Suprapubic skin (tissue), 4 donors: ENCODE data around the gene EXD3. TPM values are rescaled to one million over a fixed set of nuclear protein-coding genes. Genes with fewer than 3 reads are reported as not detected.

Experiments
- DNase-seq, 2 donors: peaks; one replicate each; pipeline ENCODE4 v3.0.0-alpha.2; 2019; ENCODE audit warnings: low spot score in 2 of 2
- H3K27ac ChIP-seq: fragments of 200-600 bp; sonication (generic); one replicate; pipeline ENCODE4 v1.5.1; 2019
- H3K27me3 ChIP-seq: fragments of 200-600 bp; sonication (generic); one replicate; pipeline ENCODE4 v1.5.1; 2019
- H3K36me3 ChIP-seq: fragments of 200-600 bp; sonication (generic); one replicate; pipeline ENCODE4 v1.5.1; 2019
- H3K4me1 ChIP-seq: fragments of 200-600 bp; sonication (generic); one replicate; pipeline ENCODE4 v1.5.1; 2019
- H3K4me3 ChIP-seq: fragments of 200-600 bp; sonication (generic); one replicate; pipeline ENCODE4 v1.5.1; 2019; ENCODE audit warnings: mild to moderate bottlenecking
- H3K9me3 ChIP-seq: fragments of 200-600 bp; sonication (generic); one replicate; pipeline ENCODE4 v1.5.1; 2019
- CTCF ChIP-seq, 2 donors: fragments of 200-600 bp in 1 of 2; fragments of 450-650 bp in 1 of 2; sonication (generic) in 1 of 2; IDR thresholded peaks; one replicate each; pipeline ENCODE4 v1.5.1; 2016 to 2019; ENCODE audit warnings: antibody characterized with exemption in 2 of 2, mild to moderate bottlenecking in 1 of 2, moderate library complexity in 1 of 2
- EP300 ChIP-seq: sonication (generic); formaldehyde crosslinking; IDR thresholded peaks from one replicate; pipeline ENCODE4 v1.6.1; 2017; ENCODE audit warnings: antibody characterized with exemption
- POLR2A ChIP-seq, 2 donors: fragments of 450-650 bp; IDR thresholded peaks; one replicate each; pipeline ENCODE4 v1.6.1; 2017; ENCODE audit warnings: antibody characterized with exemption in 2 of 2, mild to moderate bottlenecking in 2 of 2, moderate library complexity in 2 of 2
- POLR2AphosphoS5 ChIP-seq, 3 donors: sonication (generic); formaldehyde crosslinking; IDR thresholded peaks; one replicate each; pipeline ENCODE4 v1.6.1; 2017; ENCODE audit warnings: antibody characterized with exemption in 3 of 3
- WGBS: methylation state at CpG from one replicate; pipeline ENCODE4 v1.1.5; 2018; 5-methylcytosine and 5-hydroxymethylcytosine counted together
- total RNA-seq, 4 donors: library from RNA; depleted of rRNA; stranded (reverse); fragments of >200 nt; gene quantifications; one replicate each; pipeline ENCODE4 v1.1.0, GENCODE V29; 2016

The EXD3 gene
- total RNA-seq, 4 donors from 2014 or later = 7.3 to 54.0 (median 16.4) TPM

DNA sequence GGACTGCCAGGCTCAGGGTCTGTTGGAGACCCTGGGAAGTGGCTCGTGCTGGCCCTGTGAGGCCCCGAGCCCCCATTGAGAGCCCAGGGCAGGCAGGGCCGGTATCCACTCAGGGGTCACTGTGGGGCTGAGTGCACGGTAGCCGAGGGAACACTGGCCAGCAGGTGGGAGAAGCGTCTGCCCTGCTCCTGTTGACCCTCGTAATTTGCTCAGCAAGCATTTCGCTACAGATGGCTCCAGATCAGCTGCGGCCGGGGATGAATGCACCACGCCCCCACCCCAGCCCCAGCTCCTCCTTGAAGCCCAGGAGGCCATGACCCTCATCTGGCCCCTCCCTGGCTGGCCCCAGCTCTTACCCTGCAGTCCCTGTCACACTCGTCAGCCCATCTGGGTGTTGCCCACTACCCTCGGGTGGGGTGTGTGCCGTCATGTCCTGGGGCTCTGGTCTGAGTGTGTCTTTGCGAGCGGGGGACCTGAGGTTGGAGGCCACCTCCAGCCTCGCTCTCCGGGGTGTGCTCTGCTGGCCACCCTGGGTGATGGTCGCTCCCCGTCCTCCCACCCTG is 114.8 kb downstream of the EXD3 start:
- no peak for TF ChIP-seq EP300
- no peak for TF ChIP-seq POLR2AphosphoS5 (IDR thresholded peaks at IDR 0.05)
- H3K27me3 ChIP-seq = peaks cover 9% of the 10 kb centered on the region
- WGBS = 91% methylated on average over 7 of the region's 20 CpGs

DNA sequence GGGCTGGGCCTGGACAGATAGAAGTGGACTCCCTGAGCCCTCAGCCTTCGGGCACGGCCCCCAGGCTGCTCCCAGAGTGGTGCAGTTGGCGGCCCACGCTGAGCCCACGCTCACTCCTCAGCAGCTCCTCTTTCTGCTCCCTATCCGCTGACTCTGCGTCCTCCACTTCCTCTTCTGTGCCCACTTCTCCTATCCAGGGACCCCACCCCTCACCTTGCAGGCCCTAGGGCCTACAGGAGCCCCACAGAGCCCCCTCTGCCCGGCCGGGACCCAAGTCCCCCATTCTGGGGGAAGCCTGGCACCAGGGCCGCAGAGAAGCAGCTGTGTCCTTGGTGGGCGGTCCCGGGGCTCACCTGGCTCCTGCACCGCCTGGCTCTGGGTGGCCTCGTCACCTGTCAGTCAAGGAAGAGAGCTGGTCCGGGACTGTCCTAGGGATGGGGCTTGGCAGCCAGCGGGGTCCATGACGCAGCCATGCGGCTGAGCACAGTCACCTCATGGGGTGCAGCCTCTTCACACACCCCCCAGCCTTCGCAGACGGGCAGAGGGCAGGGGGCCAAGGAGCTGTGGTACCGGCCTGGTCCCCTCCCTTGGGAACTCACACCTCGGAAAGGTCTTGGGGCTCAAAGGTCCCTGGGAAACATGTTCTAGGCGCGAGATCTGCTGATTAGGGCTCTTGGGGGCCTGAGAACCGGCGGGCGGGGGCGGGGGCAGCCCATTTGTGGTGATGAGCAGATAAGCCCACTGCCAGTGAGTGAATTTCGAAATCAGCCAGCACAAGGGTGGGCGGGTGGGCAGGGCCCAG is 115.5 kb downstream of the EXD3 start:
- 39% methylated on average over 5 of the region's 30 CpGs for WGBS
- TF ChIP-seq EP300 = no peak
- no peak for TF ChIP-seq POLR2AphosphoS5 (IDR thresholded peaks at IDR 0.05)
- Histone ChIP-seq H3K36me3 (no peaks in the 10 kb centered on the region), H3K27ac (no peak overlapping the region), H3K27me3 (peaks cover 9% of the 10 kb centered on the region), H3K9me3 (no peaks in the 10 kb centered on the region), H3K4me3 (peak overlapping the region; percentile 30), H3K4me1 (peaks cover 86% of the 10 kb centered on the region)
- DNase-seq = peak; percentile 69 to 78

More for the DNA sequence above, 114.8 kb downstream of the EXD3 start:
- Histone ChIP-seq H3K9me3 (no peaks in the 10 kb centered on the region), H3K4me3 (no peak overlapping the region), H3K27ac (no peak overlapping the region), H3K36me3 (no peaks in the 10 kb centered on the region), H3K4me1 (peaks cover 86% of the 10 kb centered on the region)
- no peak for DNase-seq

DNA sequence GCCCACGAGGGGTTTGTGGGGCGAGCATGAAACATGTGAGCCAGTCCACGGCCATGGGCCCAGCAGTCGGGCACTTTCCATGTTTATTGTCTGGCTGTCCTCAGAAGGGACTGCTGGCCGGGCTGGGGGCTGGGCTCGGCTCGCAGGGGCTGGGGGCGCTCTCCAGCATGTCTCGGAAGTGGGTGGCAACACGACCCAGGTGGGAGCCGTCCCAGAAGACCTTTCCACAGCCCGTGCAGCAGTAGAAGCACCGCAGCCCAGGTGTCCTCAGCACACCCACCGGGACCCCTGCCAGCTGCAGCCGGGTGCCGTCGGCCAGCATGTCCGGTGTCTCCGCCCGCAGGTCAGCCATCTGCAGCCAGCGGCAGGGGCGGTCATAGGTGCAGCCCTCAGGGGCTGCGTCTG is 116.1 kb downstream of the EXD3 start:
- H3K36me3 ChIP-seq = no peaks in the 10 kb centered on the region
- H3K4me1 ChIP-seq = peaks cover 81% of the 10 kb centered on the region
- H3K27me3 ChIP-seq = peaks cover 9% of the 10 kb centered on the region
- peak overlapping the region; percentile 30 for H3K4me3 ChIP-seq
- TF ChIP-seq CTCF (IDR thresholded peaks at IDR 0.05) (no peak), POLR2AphosphoS5 (IDR thresholded peaks at IDR 0.05) (no peak), EP300 (no peak), POLR2A (IDR thresholded peaks at IDR 0.05) (no peak)
- 30% methylated on average over 10 of the region's 23 CpGs for WGBS
- H3K27ac ChIP-seq = no peak overlapping the region
- DNase-seq = peak; percentile 75 to 79
- no peaks in the 10 kb centered on the region for H3K9me3 ChIP-seq

- Histone ChIP-seq H3K4me1 (peaks cover 79% of the 10 kb centered on the region), H3K4me3 (peak overlapping the region; percentile 30), H3K9me3 (no peaks in the 10 kb centered on the region), H3K36me3 (no peaks in the 10 kb centered on the region), H3K27me3 (peaks cover 11% of the 10 kb centered on the region), H3K27ac (peak overlapping the region; percentile 86)
- peak; percentile 69 to 75 for DNase-seq
- 25% methylated on average over 16 of the region's 30 CpGs for WGBS
- no peak for TF ChIP-seq CTCF (IDR thresholded peaks at IDR 0.05)
- no peak for TF ChIP-seq POLR2AphosphoS5 (IDR thresholded peaks at IDR 0.05)
- no peak for TF ChIP-seq POLR2A (IDR thresholded peaks at IDR 0.05)
- TF ChIP-seq EP300 = no peak
Observed at GRCh38 chr9:137306066-137306849, 116.7 kb downstream of the EXD3 start.

GRCh38 chr9:137305798-137306065 is 117.2 kb downstream of the EXD3 start:
- Histone ChIP-seq H3K27ac (peak overlapping the region; percentile 86), H3K4me3 (peak overlapping the region; percentile 30), H3K4me1 (peaks cover 79% of the 10 kb centered on the region), H3K9me3 (no peaks in the 10 kb centered on the region), H3K36me3 (no peaks in the 10 kb centered on the region), H3K27me3 (peaks cover 15% of the 10 kb centered on the region)
- TF ChIP-seq POLR2A (IDR thresholded peaks at IDR 0.05) (no peak), POLR2AphosphoS5 (IDR thresholded peaks at IDR 0.05) (no peak), CTCF (IDR thresholded peaks at IDR 0.05) (no peak), EP300 (no peak)
- DNase-seq = no peak
- 23% methylated on average over 4 of the region's 8 CpGs for WGBS
